HUDEP-2 (cell line): ENCODE results near the gene FLT3.
A peak's percentile ranks its signal among the peaks of the same experiment; 100 is the strongest.
"Not testable (repeated sequence)": the region's sequence is repeated elsewhere in the genome, so short reads cannot be mapped to it uniquely, and the experiment has no call there.

Experiments
- DNase-seq, 76 experiments: peaks; one replicate each; lab custom pipeline; 2025; ENCODE audit not compliant: unreplicated experiment in 76 of 76; lab: John Stamatoyannopoulos, UW

The FLT3 gene

GRCh38 chr13:28100150-28101121 lies at the start of gene FLT3:
Gene FLT3, minus strand, starts transcription at chr13:28100576. Its CDS starts 66 bp downstream, at chr13:28100510.
- peak in 2 of 76 experiments; percentile 1 to 17 for DNase-seq

DNA sequence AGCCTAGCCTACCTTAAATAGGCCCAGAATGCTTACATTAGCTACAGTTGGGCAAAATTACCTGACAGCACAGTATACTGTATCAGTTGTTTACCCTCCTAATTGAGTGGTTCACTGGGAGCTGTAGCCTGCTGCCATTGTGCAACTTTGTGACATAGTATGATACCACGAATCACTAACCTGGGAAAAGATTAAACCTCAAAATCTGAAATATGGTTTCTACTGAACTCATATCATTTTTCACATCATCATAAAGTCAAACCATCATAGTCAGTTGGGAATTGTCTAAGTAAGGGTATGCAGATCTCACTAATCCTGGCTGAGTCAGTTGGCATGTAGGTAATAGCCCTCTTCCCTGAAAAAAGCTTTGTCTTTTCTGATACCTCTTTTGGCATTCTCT lies 47.1 kb upstream of the FLT3 start:
- no peak for DNase-seq

DNA sequence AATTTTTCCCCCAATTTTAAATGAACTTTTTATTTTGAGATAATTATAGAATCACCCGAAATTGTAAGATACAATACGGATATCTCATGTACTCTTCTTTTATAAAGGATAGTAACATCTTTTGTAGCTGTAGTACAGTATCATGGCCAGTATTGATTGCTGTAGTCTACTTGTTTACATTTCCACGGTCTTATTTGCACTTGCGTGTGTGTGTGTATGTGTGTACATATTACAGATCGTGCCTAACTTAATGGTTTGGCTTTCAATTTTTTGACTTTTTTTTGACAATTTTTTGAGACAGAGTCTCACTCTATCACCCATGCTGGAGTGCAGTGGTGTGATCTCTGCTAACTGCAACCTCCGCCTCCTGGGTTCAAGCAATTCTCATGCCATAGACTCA lies 44.7 kb upstream of the FLT3 start:
- DNase-seq = no peak

GRCh38 chr13:28141542-28141941 lies 41.2 kb upstream of the FLT3 start:
- not testable (repeated sequence) for DNase-seq

DNA sequence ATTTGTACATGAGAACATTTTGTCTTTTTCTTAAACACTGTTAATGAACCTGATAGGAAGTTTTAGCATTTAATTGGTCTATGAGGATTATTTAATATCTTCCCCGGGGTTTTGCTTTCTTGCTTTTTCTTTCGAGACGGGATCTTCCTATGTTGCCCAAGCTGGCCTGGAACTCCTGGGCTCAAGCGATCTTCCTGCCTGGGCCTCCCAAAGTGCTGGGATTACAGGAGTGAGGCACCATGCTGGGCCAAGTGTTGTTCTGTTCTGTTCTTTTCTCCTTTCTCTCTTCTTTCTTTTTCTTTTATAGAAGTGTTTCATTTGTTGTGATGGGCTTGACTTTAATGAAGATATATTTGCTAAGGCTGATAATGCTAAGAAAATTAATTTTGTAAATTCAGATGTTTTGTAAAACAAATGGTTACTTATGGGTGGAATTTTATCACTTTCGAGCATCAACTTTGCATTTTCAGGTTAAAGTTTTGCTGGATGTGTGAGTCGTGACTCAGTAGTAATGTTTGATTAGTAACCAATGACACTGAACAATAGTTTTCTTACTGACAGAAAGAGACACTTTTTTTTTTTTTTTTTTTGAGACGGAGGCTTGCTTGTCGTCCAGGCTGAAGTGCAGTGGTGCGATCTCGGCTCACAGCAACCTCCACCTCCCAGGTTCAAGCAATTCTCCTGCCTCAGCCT lies 40.2 kb upstream of the FLT3 start:
- no peak for DNase-seq

GRCh38 chr13:28138756-28139470 lies 38.5 kb upstream of the FLT3 start:
- peak; percentile 11 to 89 (median 78) for DNase-seq

- DNase-seq = peak in 75 of 76 experiments; percentile 4 to 87 (median 75)
These were observed 37.8 kb upstream of the FLT3 start, which contains the start of gene PAN3 for GRCh38 chr13:28138012-28138755. Gene PAN3, plus strand, starts transcription at chr13:28138545. Its CDS starts 113 bp downstream, at chr13:28138658.

DNA sequence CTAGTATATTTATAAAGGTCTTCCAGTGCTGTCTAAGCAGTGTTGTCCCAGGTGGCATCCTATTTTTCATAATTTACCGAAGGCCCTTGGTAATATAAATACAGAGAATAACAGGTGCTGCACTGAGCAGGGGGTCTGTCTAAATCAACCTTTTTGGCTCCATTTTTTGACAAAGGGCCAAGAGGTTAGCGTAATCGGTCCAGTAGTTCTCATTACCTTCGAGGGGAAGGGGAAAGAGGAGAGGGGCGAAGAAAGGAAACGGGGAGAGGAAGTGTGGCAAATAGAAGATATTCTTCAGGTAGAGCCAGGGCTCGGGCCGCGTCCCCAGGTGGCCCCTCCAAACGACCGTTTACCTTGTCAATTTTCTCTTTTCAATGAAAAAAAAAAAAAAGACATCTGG lies 37.2 kb upstream of the FLT3 start:
- DNase-seq = peak in 7 of 76 experiments; percentile 9 to 40 (median 21)

GRCh38 chr13:28136916-28137315 lies 36.5 kb upstream of the FLT3 start:
- peak in 26 of 76 experiments; percentile 4 to 55 (median 24) for DNase-seq

DNA sequence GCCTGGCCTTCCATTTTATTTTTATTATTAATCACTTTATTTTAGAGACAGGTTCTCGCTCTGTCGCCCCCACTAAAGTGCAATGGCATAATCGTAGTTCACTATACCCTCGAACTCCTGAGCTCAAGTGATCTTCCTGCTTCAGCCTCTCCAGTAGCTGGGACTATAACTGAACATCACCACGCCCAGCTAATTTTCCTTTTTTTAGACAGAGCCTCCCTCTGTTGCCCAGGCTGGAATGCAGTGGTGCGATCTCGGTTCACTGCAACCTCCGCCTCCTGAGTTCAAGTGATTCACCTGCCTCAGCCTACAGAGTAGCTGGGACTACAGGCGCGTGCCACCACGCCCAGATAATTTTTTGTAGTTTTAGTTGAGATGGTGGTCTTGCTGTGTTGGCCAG lies 31.3 kb upstream of the FLT3 start:
- no peak for DNase-seq

DNA sequence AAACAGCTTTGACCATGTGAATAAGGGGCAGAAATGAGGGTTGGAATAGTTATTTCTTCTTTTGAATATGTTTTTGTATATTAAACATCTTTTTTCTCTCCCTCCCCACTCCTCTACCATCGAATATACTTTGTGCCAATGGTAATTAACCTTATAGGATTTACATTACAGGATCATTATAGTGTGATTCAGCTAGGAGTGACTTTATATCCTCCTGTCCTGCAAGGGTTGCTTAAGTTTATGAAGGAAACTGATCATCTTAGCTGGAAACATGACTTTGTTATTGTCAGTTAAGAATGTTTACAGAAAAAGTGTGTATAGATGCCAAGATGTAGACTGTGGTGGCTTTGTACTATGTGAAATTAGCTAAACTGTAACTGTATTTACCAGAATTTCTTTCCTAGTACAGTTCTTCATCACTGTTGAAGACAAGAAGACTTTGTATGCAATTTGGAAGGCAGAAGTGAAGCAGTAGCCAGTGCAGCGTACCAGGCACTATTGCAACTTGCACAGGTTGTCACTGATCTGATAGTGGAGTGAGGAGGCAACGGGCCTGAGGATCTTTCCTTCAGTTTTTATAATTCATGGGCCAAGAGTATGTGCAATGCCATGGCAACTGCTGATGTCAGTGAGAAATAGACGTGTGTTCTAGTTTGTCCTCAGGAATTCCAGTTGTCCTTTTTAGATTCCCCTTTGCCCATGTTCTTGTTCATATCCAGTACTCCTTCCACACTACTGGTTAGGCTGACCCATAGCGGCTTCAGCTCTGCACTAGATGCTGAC lies 29.7 kb upstream of the FLT3 start:
- no peak for DNase-seq

DNA sequence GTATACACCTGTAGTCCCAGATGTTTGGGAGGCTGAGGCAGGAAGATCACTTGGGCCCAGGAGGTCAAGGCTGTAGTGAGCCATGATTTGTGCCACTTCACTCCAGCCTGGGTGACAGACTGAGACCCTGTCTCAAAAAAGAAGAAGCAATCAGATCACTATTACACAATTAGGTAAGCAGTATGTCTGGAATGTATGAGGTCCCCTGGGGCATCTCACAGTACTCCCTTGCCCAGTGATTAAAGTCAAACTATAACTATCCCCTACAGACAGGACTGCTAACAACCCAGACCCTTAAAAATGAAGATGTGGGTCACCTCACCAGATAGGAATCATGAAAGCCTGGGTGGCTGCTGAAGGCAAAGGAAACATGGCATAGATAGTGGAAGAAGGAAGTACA lies 28.6 kb upstream of the FLT3 start:
- no peak for DNase-seq

GRCh38 chr13:28128030-28128429 lies 27.7 kb upstream of the FLT3 start:
- DNase-seq = peak in 4 of 76 experiments; percentile 5 to 28 (median 13)

- DNase-seq = no peak
These were observed 20.8 kb upstream of the FLT3 start for GRCh38 chr13:28121224-28121623.

GRCh38 chr13:28120317-28120716 lies 19.9 kb upstream of the FLT3 start:
- peak in 10 of 76 experiments; percentile 3 to 21 (median 17) for DNase-seq

DNA sequence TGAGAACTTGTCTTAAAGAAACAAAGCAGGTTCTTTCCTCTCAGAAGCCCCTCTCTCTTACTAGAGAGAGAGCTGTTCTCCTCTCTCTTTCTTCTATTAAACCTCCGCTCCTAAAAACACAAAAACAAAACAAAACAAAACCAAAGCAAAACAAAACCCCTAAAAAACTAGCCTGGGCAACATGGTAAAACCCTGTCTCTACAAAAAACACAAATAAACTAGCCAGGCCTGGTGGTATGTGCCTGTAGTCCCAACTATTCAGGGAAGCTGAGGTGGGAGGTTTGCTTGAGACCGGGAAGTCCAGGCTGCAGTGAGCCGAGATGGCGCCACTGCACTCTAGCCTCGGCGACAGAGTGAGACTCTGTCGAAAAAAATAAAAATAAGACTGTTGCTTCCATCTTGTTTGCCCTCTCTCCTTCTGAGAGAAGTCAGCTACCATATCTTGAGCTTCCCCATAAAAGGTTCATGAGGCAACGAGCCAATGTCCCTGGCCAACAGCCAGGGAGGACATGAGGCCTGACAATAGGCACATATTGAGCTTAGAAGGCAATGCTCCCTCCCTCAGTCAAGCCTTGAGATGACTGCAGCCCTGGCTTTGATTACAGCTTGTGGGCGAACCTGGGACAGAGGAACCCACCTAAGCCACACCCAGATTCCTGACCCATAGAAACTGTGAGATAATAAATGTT lies 17.5 kb upstream of the FLT3 start:
- DNase-seq = peak in 72 of 76 experiments; percentile 4 to 87 (median 66)

DNA sequence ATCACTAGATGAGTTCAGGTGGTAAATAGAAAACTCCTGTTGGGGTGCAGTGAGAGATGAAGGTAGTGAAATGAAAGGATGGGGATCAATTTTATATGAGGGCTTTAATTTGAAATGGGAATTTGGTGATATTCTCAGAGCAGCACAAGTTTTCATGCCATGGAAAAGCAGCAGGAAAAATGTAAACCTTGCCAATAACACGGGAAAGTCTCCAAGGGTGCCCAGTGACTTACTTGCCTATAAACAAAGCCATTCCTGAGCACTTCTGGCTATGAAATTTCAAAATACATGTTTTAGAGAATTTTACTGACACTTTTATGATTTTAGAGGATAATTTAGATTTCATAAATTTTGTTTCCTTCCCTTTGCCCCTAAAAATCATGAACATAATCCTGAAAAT lies 16.4 kb upstream of the FLT3 start:
- DNase-seq = no peak

DNA sequence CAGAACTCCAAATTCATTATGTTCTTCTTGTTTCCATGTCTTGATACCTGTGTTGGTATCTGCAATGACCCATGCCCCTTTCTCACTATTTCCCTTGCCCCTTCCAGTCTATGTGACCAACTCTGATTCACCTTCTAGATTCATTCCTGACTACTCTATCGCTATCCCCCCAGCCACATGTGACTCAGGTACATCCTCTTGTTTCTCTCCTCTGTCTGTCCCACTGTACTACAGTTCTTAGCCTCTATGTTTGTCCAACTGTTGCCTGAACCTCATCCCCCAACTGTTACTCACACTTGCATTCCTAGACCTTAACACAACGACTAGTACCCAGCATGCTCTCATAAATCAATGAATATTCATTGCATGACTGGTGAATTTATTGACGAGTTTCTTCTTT lies 10.0 kb upstream of the FLT3 start:
- no peak for DNase-seq

DNA sequence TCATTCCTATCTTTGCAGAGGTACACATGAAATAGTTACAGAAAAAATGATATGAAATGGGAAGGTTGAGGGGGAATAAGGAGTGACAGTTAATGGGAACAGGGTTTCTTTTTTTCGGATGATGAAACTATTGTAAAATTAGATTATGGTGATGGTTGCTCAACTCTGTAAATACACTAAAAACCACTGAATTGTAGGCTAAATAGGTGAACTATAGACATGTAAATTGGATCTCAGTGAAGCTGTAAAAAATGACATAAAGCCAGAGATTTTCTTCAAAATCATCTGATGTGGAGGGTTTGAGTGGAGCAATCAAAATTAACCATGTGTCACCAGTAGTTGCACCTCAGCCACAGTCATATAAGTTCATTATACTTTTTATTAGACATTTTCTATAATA lies 6.6 kb upstream of the FLT3 start:
- DNase-seq = no peak
